Gastroesophageal sphincter (tissue), 4 donors: ENCODE measurements around the gene LRRFIP2. TPM values are rescaled to one million over a fixed set of nuclear protein-coding genes. Genes with fewer than 3 reads are reported as not detected.

Experiments
- ATAC-seq: fragments of 150-250 bp; one replicate; pipeline ENCODE4 v1.9.1; 2016; ENCODE audit warnings: mild to moderate bottlenecking, moderate library complexity
- H3K27ac ChIP-seq, 4 donors: fragments of 200-600 bp; sonication (generic) in 3 of 4; 1 replicate in 3 of 4; 2 replicates in 1 of 4; pipeline ENCODE4 v1.5.1; 2016 to 2019
- H3K27me3 ChIP-seq: fragments of 200-600 bp; sonication (generic); one replicate; pipeline ENCODE4 v1.5.1; 2019
- H3K36me3 ChIP-seq, 2 donors: fragments of 200-600 bp; sonication (generic); one replicate each; pipeline ENCODE4 v1.5.1; 2019; ENCODE audit warnings: control low read depth in 1 of 2
- H3K4me1 ChIP-seq, 3 donors: fragments of 200-600 bp; sonication (generic); 1 replicate in 2 of 3; 2 replicates in 1 of 3; pipeline ENCODE4 v1.5.1; 2016 to 2019; ENCODE audit warnings: control low read depth in 2 of 3
- H3K4me3 ChIP-seq, 2 donors: fragments of 200-600 bp; sonication (generic); one replicate each; pipeline ENCODE4 v1.5.1; 2019; ENCODE audit warnings: mild to moderate bottlenecking in 1 of 2, moderate library complexity in 1 of 2
- H3K9me3 ChIP-seq, 3 donors: fragments of 200-600 bp; sonication (generic); one replicate each; pipeline ENCODE4 v1.5.1; 2017 to 2019; ENCODE audit warnings: control low read depth in 2 of 3
- EP300 ChIP-seq: sonication (generic); formaldehyde crosslinking; IDR thresholded peaks from one replicate; pipeline ENCODE4 v1.6.1; 2017; ENCODE audit warnings: antibody characterized with exemption, mild to moderate bottlenecking
- POLR2A ChIP-seq, 2 donors: fragments of 450-650 bp; IDR thresholded peaks; one replicate each; pipeline ENCODE4 v1.6.1; 2017; ENCODE audit warnings: antibody characterized with exemption in 2 of 2, mild to moderate bottlenecking in 2 of 2, moderate library complexity in 1 of 2
- POLR2AphosphoS5 ChIP-seq: sonication (generic); formaldehyde crosslinking; IDR thresholded peaks from one replicate; pipeline ENCODE4 v1.6.1; 2017; ENCODE audit warnings: antibody characterized with exemption
- WGBS, 2 donors: methylation state at CpG; one replicate each; pipeline ENCODE4 v1.1.5; 2018; ENCODE audit warnings: low coverage in 1 of 2; 5-methylcytosine and 5-hydroxymethylcytosine counted together
- total RNA-seq, 4 donors: library from RNA; depleted of rRNA; stranded (reverse); fragments of >200 nt; gene quantifications; one replicate each; pipeline ENCODE4 v1.1.0, GENCODE V29; 2016
- TF ChIP-seq, protein P1 (sequence below), 4 experiments: fragments of 200-600 bp in 2 of 4; fragments of 450-650 bp in 2 of 4; sonication (generic) in 1 of 4; IDR thresholded peaks; one replicate each; pipeline ENCODE4 v1.5.1; 2017 to 2019; ENCODE audit warnings: antibody characterized with exemption in 4 of 4, mild to moderate bottlenecking in 2 of 4, moderate library complexity in 2 of 4

LRRFIP2 gene
- total RNA-seq, 4 donors from 2014 or later: 79.4 to 123 (median 88.4) TPM

- WGBS, 2 donors: 88% methylated on average over 2 of the region's 2 CpGs; no CpG with 5 or more reads in 1 of the 2 donors
- no peak for ATAC-seq
- H3K4me3 ChIP-seq: no peak overlapping the region
- peaks cover 0 to 23% (median 9%) of the 10 kb centered on the region in 3 donors for H3K4me1 ChIP-seq
- no peaks in the 10 kb centered on the region for H3K9me3 ChIP-seq
- no peaks in the 10 kb centered on the region for H3K27me3 ChIP-seq
- TF ChIP-seq, protein P1, sequence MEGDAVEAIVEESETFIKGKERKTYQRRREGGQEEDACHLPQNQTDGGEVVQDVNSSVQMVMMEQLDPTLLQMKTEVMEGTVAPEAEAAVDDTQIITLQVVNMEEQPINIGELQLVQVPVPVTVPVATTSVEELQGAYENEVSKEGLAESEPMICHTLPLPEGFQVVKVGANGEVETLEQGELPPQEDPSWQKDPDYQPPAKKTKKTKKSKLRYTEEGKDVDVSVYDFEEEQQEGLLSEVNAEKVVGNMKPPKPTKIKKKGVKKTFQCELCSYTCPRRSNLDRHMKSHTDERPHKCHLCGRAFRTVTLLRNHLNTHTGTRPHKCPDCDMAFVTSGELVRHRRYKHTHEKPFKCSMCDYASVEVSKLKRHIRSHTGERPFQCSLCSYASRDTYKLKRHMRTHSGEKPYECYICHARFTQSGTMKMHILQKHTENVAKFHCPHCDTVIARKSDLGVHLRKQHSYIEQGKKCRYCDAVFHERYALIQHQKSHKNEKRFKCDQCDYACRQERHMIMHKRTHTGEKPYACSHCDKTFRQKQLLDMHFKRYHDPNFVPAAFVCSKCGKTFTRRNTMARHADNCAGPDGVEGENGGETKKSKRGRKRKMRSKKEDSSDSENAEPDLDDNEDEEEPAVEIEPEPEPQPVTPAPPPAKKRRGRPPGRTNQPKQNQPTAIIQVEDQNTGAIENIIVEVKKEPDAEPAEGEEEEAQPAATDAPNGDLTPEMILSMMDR (IDR thresholded peaks at IDR 0.05): no peak
- TF ChIP-seq POLR2AphosphoS5 (no peak), EP300 (no peak), POLR2A (IDR thresholded peaks at IDR 0.05) (no peak)
- H3K27ac ChIP-seq: no peak overlapping the region
- H3K36me3 ChIP-seq: no peaks in the 10 kb centered on the region
Observed at GRCh38 chr3:37198996-37199395, 24.6 kb upstream of the LRRFIP2 start.

DNA sequence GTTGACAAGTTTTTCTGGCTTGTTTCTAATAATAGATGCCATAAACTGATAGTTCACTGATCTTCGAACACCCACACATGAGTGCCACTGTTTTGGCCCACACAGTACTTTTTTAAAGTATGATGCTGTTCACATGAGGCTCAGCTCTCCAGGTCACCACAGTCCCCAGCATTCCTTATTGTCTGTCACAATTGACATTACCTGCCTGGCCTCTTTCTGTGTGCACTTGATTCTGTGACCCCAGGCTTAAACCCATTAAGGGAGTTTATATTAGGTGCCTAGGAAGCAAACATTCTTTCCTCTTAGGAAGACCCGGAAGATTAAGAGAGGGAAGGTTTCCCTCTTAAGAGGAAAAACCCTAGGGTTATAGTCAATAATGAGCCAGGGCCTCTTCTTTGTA lies 24.2 kb upstream of the LRRFIP2 start:
- Histone ChIP-seq H3K4me1 (peaks cover 0 to 23% (median 9%) of the 10 kb centered on the region in 3 donors), H3K27me3 (no peaks in the 10 kb centered on the region), H3K9me3 (no peaks in the 10 kb centered on the region), H3K36me3 (no peaks in the 10 kb centered on the region), H3K27ac (no peak overlapping the region), H3K4me3 (no peak overlapping the region)
- 50 to 63% methylated on average over 1 to 2 of the region's 2 CpGs for WGBS, 2 donors
- TF ChIP-seq POLR2A (IDR thresholded peaks at IDR 0.05): no peak
- no peak for TF ChIP-seq POLR2AphosphoS5
- no peak for TF ChIP-seq EP300
- TF ChIP-seq, protein P1 (IDR thresholded peaks at IDR 0.05): no peak
- ATAC-seq: no peak

- Histone ChIP-seq H3K4me1 (peaks cover 0 to 23% (median 9%) of the 10 kb centered on the region in 3 donors), H3K27ac (no peak overlapping the region), H3K27me3 (no peaks in the 10 kb centered on the region), H3K36me3 (no peaks in the 10 kb centered on the region), H3K4me3 (no peak overlapping the region), H3K9me3 (no peaks in the 10 kb centered on the region)
- no peak for ATAC-seq
- TF ChIP-seq POLR2A (IDR thresholded peaks at IDR 0.05): no peak
- TF ChIP-seq POLR2AphosphoS5: no peak
- no peak for TF ChIP-seq EP300
- TF ChIP-seq, protein P1 (IDR thresholded peaks at IDR 0.05): no peak
- WGBS, 2 donors: 21 to 62% methylated on average over 1 to 2 of the region's 2 CpGs
Observed at GRCh38 chr3:37197810-37198371, 23.5 kb upstream of the LRRFIP2 start.

- no peak for ATAC-seq
- H3K4me1 ChIP-seq: peaks cover 0 to 8% (median 4%) of the 10 kb centered on the region in 3 donors
Observed at GRCh38 chr3:37194533-37194932, 20.2 kb upstream of the LRRFIP2 start.

More at GRCh38 chr3:37194533-37194932, 20.2 kb upstream of the LRRFIP2 start:
- TF ChIP-seq, protein P1 (IDR thresholded peaks at IDR 0.05): no peak
- no peak for TF ChIP-seq POLR2AphosphoS5
- TF ChIP-seq POLR2A (IDR thresholded peaks at IDR 0.05): no peak
- TF ChIP-seq EP300: no peak
- Histone ChIP-seq H3K27ac (no peak overlapping the region), H3K4me3 (no peak overlapping the region), H3K9me3 (no peaks in the 10 kb centered on the region), H3K36me3 (no peaks in the 10 kb centered on the region), H3K27me3 (no peaks in the 10 kb centered on the region)
- WGBS, 2 donors: 89 to 90% methylated on average over 5 of the region's 5 CpGs
